Activated naive CD4-positive, alpha-beta T cell treated with anti-CD3 and anti-CD28 coated beads for 36 hours (primary cell): ENCODE results near the gene FOXJ3. TPM values are rescaled to one million over a fixed set of nuclear protein-coding genes. Genes with fewer than 3 reads are reported as not detected.

Experiments used
- CTCF ChIA-PET: fragments of 350-600 bp; sonication (Branson Sonifier 250); formaldehyde crosslinking; loops from one replicate; lab custom pipeline; 2021; ENCODE audit warnings: antibody characterized with exemption; lab: Charles Lee
- DNase-seq: peaks from one replicate; pipeline ENCODE4 v3.0.0-alpha.2; 2020
- H3K27ac Mint-ChIP-seq: one replicate; pipeline ENCODE4 v1.8.0; 2021; ENCODE audit warnings: mild to moderate bottlenecking, mixed read lengths
- H3K27me3 Mint-ChIP-seq: one replicate; pipeline ENCODE4 v1.8.0; 2021; ENCODE audit warnings: low read depth, mixed read lengths
- H3K36me3 Mint-ChIP-seq: one replicate; pipeline ENCODE4 v1.8.0; 2021; ENCODE audit warnings: low read depth, mixed read lengths
- H3K4me1 Mint-ChIP-seq: one replicate; pipeline ENCODE4 v1.8.0; 2021; ENCODE audit warnings: low read depth, mixed read lengths
- H3K4me3 Mint-ChIP-seq: one replicate; pipeline ENCODE4 v1.8.0; 2021; ENCODE audit warnings: mild to moderate bottlenecking, moderate library complexity, mixed read lengths
- H3K9me3 Mint-ChIP-seq: one replicate; pipeline ENCODE4 v1.8.0; 2021; ENCODE audit warnings: mixed read lengths
- intact Hi-C: fragments of 100-400 bp; cut with micrococcal nuclease; formaldehyde crosslinking; loops from one replicate; pipeline ENCODE4 v1.15.1; 2023
- total RNA-seq, 2 experiments: library from RNA; stranded (reverse); gene quantifications; one replicate each; pipeline ENCODE4 v1.2.3, GENCODE V29; 2021

The FOXJ3 gene
- total RNA-seq, 2 experiments from 2014 or later = 35.6 to 37.2 TPM

DNA sequence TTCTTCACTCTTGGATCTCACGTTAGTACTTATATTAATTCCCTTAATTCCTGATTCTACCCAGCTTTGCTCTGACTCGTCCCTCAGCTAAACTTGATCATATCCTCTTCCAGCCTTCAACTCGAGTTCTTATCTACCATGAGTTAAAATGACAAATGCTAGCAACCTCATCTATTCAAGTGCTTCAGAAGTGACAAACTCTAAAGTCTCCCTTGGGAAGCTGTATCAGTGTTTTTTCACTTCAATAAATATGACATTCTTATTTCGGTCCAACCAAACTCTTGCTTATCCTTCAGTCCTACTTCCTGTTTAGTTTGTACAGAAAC is 75.3 kb downstream of the FOXJ3 start:
- no peaks in the 10 kb centered on the region for H3K9me3 Mint-ChIP-seq
- no peaks in the 10 kb centered on the region for H3K27me3 Mint-ChIP-seq
- no peak overlapping the region for H3K4me3 Mint-ChIP-seq
- H3K4me1 Mint-ChIP-seq = peaks cover 46% of the 10 kb centered on the region
- CTCF ChIA-PET = interaction anchor here (0.7 kb wide), 1 partner anchor 10 kb away, joined by 3 read pairs; no protein-coding TSS in a partner anchor
- intact Hi-C loops = no loop called here
- H3K27ac Mint-ChIP-seq = no peak overlapping the region
- DNase-seq = no peak
- H3K36me3 Mint-ChIP-seq = peaks cover 25% of the 10 kb centered on the region

DNA sequence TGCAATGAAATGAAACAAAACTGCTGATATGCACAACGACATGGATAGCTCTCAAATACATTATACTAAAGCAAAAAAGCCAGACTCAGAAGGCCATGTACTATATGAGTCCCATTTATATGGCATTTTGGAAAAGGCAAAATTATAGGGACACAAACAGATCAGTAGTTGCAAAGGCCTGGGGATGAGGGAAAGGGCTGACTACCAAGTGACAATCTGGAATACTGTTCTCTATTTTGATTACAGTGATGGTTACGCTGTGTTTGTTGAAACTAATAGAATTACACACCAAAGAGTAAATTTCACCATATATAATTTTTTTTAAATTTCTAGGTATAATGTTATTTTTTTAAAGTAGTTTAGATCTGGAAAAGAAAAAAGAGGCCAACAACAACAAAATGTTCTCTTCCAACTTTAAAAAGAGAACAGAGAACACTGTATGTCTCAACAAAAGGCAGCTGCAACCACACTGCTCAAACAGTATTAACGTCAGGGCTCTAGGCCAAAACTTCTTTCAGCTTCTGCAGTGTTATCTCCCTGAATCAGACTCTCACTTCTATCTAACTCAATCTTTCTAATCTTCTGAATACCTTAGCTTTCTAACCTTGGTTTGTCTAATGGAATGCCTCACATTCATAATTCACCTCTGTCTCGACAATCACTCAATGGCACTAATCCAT is 75.8 kb downstream of the FOXJ3 start:
- H3K27ac Mint-ChIP-seq = no peak overlapping the region
- no peak for DNase-seq

DNA sequence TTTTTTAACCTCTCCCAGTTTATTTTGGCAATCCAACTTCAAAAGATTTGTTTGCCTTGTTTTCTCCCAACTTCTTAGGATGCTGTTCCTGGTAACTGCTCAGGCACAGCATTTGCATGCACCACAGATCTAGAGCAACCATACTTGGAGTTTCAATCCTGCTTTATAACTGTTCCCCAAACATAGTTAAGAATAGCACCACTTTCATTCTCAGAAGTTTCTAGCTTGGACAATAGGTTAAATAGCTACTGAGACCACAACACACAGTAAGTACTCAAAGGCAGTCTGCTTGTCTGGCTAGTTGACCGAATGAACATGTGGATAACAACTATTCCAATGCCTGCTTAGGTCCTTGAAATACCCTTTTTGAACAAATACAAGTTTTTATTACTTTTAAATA is 76.8 kb downstream of the FOXJ3 start:
- H3K36me3 Mint-ChIP-seq = peaks cover 19% of the 10 kb centered on the region
- H3K9me3 Mint-ChIP-seq = no peaks in the 10 kb centered on the region
- H3K27ac Mint-ChIP-seq = no peak overlapping the region
- H3K4me1 Mint-ChIP-seq = peaks cover 43% of the 10 kb centered on the region
- intact Hi-C loops = no loop called here
- CTCF ChIA-PET = interaction anchor here (0.7 kb wide), 1 partner anchor 212 kb away, joined by 3 read pairs; no protein-coding TSS in a partner anchor
- H3K4me3 Mint-ChIP-seq = no peak overlapping the region
- no peak for DNase-seq
- H3K27me3 Mint-ChIP-seq = no peaks in the 10 kb centered on the region

More for the DNA sequence above, 75.8 kb downstream of the FOXJ3 start:
- H3K36me3 Mint-ChIP-seq = peaks cover 25% of the 10 kb centered on the region
- CTCF ChIA-PET = interaction anchor here (0.6 kb wide), 1 partner anchor 77 kb away, joined by 3 read pairs; no protein-coding TSS in a partner anchor
- peaks cover 46% of the 10 kb centered on the region for H3K4me1 Mint-ChIP-seq
- no peak overlapping the region for H3K4me3 Mint-ChIP-seq
- intact Hi-C loops = no loop called here
- no peaks in the 10 kb centered on the region for H3K9me3 Mint-ChIP-seq
- H3K27me3 Mint-ChIP-seq = no peaks in the 10 kb centered on the region

DNA sequence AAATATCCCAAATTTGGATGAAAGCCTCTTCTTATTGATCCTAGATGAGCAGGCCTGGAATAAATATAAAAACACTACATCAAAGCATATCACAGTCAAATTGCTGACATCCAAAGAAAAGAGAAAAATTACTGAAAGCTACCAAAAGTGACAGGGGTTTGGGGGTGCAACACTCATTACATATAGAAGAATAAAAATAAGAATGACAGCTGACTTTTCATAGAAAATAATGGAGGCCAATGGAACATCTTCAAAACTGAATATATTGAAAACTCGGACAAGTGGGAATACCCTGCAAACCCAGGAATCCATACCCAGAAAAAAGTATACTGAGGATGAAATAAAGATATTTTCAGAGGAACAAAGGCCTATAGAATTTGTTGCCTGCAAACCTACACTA is 84.0 kb downstream of the FOXJ3 start:
- intact Hi-C loops = no loop called here
- CTCF ChIA-PET = no interaction called here
- H3K4me3 Mint-ChIP-seq = no peak overlapping the region

DNA sequence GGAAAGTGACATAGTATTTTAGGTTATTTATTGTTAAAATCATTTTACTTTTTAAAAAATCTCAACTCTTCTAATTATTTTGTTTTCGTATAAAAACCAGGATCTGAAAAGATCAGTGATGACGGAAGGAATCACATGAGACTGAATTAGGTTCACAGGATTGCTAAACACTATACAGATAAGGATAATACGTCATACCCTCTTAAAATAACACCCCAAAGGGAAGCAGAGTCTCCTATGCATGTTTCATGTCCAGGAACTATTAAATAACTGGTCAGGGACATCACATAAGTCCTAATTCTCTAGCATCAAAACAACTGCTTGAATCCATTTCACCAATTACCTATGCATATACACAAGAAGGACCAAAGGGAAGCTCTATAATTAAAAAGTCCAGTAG is 84.9 kb downstream of the FOXJ3 start:
- no peak overlapping the region for H3K27ac Mint-ChIP-seq
- DNase-seq = no peak
- CTCF ChIA-PET = interaction anchor here (0.8 kb wide), 1 partner anchor 10 kb away, joined by 3 read pairs; no protein-coding TSS in a partner anchor
- H3K27me3 Mint-ChIP-seq = no peaks in the 10 kb centered on the region
- H3K4me3 Mint-ChIP-seq = no peak overlapping the region
- peaks cover 36% of the 10 kb centered on the region for H3K36me3 Mint-ChIP-seq
- intact Hi-C loops = no loop called here
- peaks cover 28% of the 10 kb centered on the region for H3K4me1 Mint-ChIP-seq
- peaks cover 16% of the 10 kb centered on the region for H3K9me3 Mint-ChIP-seq

More for the DNA sequence above, 84.0 kb downstream of the FOXJ3 start:
- peaks cover 20% of the 10 kb centered on the region for H3K4me1 Mint-ChIP-seq
- no peaks in the 10 kb centered on the region for H3K27me3 Mint-ChIP-seq
- H3K9me3 Mint-ChIP-seq = peaks cover 13% of the 10 kb centered on the region
- H3K36me3 Mint-ChIP-seq = peaks cover 37% of the 10 kb centered on the region
- no peak for DNase-seq
- H3K27ac Mint-ChIP-seq = no peak overlapping the region

DNA sequence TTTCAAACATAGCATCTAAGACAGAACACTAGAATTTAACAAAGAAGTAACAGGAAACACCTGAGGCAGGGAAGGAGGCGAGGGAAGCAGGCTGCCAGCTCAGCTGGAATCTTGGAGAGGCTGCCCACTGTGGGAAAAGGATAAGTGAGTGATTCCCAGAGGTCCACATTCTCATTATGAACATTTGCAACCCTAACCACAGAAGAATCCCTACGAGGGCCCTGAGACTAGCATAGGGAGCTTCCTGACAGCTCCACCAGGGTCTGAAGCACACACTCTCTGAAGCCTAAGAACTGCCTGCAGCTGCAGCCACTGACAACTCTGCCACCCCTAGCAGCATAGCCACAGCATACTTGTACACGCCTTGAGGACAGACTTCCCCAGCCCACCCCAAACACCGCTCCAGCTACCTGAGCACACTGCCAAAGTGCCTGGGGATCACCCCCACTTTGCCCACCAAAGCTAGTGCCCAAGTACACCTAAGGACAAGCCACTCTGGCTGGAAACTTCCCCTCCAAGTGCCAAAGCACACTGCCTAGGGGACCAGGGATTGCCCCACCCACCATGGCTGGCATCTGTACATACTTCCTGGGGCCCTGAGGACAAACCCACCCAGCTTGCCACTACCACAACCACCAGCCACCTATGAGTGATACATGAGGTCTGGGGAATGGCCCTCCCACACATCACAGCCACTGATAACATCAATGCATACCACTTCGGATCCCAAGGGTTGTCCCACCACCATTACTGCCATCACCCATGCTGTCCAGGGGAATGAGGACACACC is 93.9 kb downstream of the FOXJ3 start:
- no peak overlapping the region for H3K27ac Mint-ChIP-seq
- CTCF ChIA-PET = no interaction called here

DNA sequence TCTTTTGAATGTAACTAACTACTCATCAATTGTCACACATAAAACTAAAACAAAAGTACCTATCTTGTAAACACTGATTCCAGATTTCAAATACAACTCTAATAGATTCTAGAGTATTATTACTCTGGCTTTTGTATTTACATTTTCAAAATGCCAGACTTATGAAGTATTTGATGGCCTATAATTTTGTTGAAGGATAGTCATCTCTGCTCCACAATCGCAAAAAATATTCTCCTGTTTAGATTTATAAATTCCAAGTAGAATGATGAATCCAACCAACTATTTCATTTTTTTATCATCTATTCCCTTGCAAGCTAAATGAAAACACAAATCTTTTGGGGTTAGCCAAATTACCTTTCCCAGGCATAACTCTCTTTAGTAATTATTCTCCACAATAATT is 95.5 kb downstream of the FOXJ3 start:
- H3K27me3 Mint-ChIP-seq = no peaks in the 10 kb centered on the region
- no peak overlapping the region for H3K27ac Mint-ChIP-seq
- CTCF ChIA-PET = no interaction called here
- intact Hi-C loops = no loop called here
- DNase-seq = no peak
- H3K36me3 Mint-ChIP-seq = peaks cover 63% of the 10 kb centered on the region
- peaks cover 33% of the 10 kb centered on the region for H3K4me1 Mint-ChIP-seq
- H3K9me3 Mint-ChIP-seq = peaks cover 14% of the 10 kb centered on the region
- no peak overlapping the region for H3K4me3 Mint-ChIP-seq

More for the DNA sequence above, 93.9 kb downstream of the FOXJ3 start:
- no peaks in the 10 kb centered on the region for H3K27me3 Mint-ChIP-seq
- H3K4me3 Mint-ChIP-seq = no peak overlapping the region
- H3K36me3 Mint-ChIP-seq = peaks cover 60% of the 10 kb centered on the region
- H3K9me3 Mint-ChIP-seq = peaks cover 20% of the 10 kb centered on the region
- peaks cover 44% of the 10 kb centered on the region for H3K4me1 Mint-ChIP-seq
- DNase-seq = no peak
- intact Hi-C loops = no loop called here

DNA sequence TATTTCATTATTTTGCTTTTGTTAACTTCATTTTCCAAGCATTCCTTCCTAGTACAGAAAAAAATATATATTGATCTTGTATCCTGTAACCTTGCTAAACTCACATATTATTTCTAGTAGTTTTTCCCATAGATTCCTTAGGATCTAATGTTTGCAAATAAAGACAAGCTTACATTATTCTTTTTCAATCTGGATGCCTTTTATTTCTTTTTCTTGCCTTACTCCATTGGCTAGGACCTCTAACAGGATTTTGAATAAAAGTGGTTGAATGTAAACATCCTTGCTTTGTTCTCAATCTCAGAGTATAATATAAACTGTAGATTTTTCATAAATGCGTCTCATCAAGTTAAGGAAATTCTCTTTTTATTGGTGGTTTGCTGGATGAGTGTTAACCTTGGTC is 96.0 kb downstream of the FOXJ3 start:
- DNase-seq = no peak
- H3K4me3 Mint-ChIP-seq = no peak overlapping the region
- peaks cover 13% of the 10 kb centered on the region for H3K9me3 Mint-ChIP-seq
- intact Hi-C loops = no loop called here
- no peak overlapping the region for H3K27ac Mint-ChIP-seq
- peaks cover 62% of the 10 kb centered on the region for H3K36me3 Mint-ChIP-seq
- CTCF ChIA-PET = no interaction called here
- H3K4me1 Mint-ChIP-seq = peaks cover 29% of the 10 kb centered on the region
- H3K27me3 Mint-ChIP-seq = no peaks in the 10 kb centered on the region

DNA sequence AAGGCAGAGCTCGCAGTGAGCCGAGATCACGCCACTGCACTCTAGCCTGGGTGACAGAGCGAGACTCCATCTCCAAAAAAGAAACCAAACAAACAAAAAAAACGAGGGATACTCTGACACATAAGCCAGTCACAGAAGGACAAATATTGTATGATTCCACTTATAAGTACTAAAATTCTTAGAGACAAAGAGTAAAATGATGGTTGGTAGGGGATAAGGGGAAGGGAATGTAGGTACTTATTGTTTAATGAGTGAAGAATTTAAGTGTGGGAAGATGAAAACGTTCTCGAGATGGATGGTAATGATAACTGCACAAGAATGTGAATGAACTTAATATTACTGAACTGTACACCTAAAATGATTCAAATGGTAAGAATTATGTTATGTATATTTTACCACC is 103.8 kb downstream of the FOXJ3 start:
- CTCF ChIA-PET = no interaction called here
- no peak for DNase-seq
- Mint-ChIP-seq H3K36me3 (peaks cover 14% of the 10 kb centered on the region), H3K27ac (no peak overlapping the region), H3K4me3 (no peak overlapping the region), H3K9me3 (peaks cover 2% of the 10 kb centered on the region), H3K27me3 (no peaks in the 10 kb centered on the region), H3K4me1 (peaks cover 8% of the 10 kb centered on the region)
- intact Hi-C loops = no loop called here

DNA sequence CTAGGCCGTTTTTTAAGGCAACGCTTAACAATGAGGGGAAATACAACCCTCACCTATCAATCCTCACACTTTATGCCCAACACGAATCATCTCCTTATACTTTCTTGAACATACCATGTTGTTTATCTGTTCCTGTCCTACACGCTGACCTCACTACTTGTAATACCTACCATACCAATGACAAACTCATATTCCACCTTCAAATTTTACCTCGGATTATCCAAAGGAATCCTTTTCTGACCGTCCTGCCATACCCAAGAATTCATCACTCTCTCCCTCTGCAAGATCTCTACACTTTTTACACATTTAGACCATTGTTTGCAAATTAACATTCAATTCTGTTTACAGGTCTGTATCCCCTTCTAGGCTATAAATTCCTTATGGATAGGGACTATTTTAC is 106.1 kb downstream of the FOXJ3 start:
- CTCF ChIA-PET = no interaction called here
- Mint-ChIP-seq H3K36me3 (peaks cover 2% of the 10 kb centered on the region), H3K9me3 (peaks cover under 1% of the 10 kb centered on the region), H3K4me3 (no peak overlapping the region), H3K27ac (no peak overlapping the region), H3K27me3 (no peaks in the 10 kb centered on the region), H3K4me1 (peaks cover 8% of the 10 kb centered on the region)
- intact Hi-C loops = no loop called here
- DNase-seq = no peak

DNA sequence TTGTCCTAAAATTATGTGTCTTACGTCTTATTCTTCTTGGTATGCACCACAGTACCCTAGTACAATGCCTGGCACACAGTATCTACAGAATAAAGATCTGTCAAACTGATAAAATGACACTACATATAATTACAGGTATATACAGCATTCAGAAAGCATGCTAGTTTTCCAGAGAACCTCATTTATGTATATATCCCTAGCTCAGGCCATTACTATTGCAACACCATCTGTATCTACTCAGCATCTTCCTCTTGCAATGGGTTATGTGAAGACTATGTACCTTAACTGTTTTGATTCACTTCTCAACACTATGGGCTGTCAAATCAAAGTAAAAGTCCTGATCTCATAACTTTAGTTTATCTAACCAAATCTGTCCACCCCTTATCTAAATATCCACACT is 112.0 kb downstream of the FOXJ3 start:
- Mint-ChIP-seq H3K36me3 (peaks cover 23% of the 10 kb centered on the region), H3K4me3 (no peak overlapping the region), H3K27me3 (no peaks in the 10 kb centered on the region), H3K4me1 (peaks cover 19% of the 10 kb centered on the region), H3K27ac (no peak overlapping the region), H3K9me3 (peaks cover under 1% of the 10 kb centered on the region)
- intact Hi-C loops = no loop called here
- CTCF ChIA-PET = no interaction called here
- DNase-seq = no peak

DNA sequence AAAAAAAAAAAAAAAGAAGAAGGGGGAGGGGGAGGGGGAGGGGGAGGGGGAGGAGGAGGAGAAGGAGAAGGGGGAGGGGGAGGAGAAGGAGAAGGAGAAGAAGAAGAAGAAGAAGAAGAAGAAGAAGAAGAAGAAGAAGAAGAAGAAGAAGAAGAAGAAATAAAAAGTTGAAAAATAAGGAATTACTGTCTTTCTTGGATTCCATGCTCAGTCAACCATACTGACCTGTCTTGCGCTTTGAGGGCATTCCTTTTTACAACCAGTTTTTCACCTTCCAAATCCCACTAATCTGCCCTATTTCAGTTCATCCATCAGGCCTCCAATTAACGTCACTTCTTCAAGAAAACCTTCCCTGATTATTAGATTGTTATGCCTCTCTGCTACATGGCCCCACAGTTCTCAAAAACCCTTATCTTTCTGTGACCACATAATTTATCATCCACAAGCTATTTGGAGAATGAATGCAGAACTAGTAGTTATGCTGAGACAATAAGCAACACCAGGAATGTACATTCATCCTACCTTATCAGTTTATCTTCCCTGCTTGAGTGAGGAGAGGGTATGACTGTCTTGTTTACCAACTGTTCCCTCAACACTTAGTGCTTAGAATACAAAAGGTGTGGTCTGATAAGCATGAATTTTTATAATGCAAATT is 113.0 kb downstream of the FOXJ3 start:
- no peaks in the 10 kb centered on the region for H3K27me3 Mint-ChIP-seq
- H3K9me3 Mint-ChIP-seq = peaks cover 4% of the 10 kb centered on the region
- CTCF ChIA-PET = no interaction called here
- H3K4me1 Mint-ChIP-seq = peaks cover 19% of the 10 kb centered on the region
- H3K27ac Mint-ChIP-seq = no peak overlapping the region
- no peak for DNase-seq
- H3K36me3 Mint-ChIP-seq = peaks cover 30% of the 10 kb centered on the region
- intact Hi-C loops = no loop called here
- H3K4me3 Mint-ChIP-seq = no peak overlapping the region
